Heart left ventricle (tissue), 16 donors: Measurements from ENCODE around the gene GGN. TPM values are rescaled to one million over a fixed set of nuclear protein-coding genes. Genes with fewer than 3 reads are reported as not detected.
A peak's percentile ranks its signal among the peaks of the same experiment; 100 is the strongest.
"Not testable (repeated sequence)": the region's sequence is repeated elsewhere in the genome, so short reads cannot be mapped to it uniquely, and the experiment has no call there.

Experiments
- ATAC-seq, 4 donors: fragments of 200-7000 bp; cut with Tn5 transposase; one replicate each; pipeline ENCODE4 v1.9.1; 2020 to 2022; ENCODE audit warnings: moderate library complexity in 4 of 4, mild to moderate bottlenecking in 3 of 4, moderate number of reproducible peaks in 1 of 4
- DNase-seq, 5 donors: peaks; one replicate each; pipeline ENCODE4 v3.0.0-alpha.2; 2020
- H3K27ac ChIP-seq, 12 donors: fragments of 200-600 bp; sonication (generic) in 4 of 12; one replicate each; pipeline versions ENCODE4 v1.5.0 to v1.8.0; 2016 to 2022; ENCODE audit warnings: mild to moderate bottlenecking in 2 of 12
- H3K27me3 ChIP-seq, 9 donors: fragments of 200-600 bp; sonication (generic) in 2 of 9; one replicate each; pipeline versions ENCODE4 v1.5.1 to v1.8.0; 2016 to 2022; ENCODE audit warnings: mild to moderate bottlenecking in 3 of 9
- H3K36me3 ChIP-seq, 9 donors: fragments of 200-600 bp; sonication (generic) in 2 of 9; one replicate each; pipeline versions ENCODE4 v1.5.0 to v1.8.0; 2018 to 2022; ENCODE audit warnings: mild to moderate bottlenecking in 2 of 9
- H3K4me1 ChIP-seq, 12 donors: fragments of 200-600 bp; sonication (generic) in 4 of 12; one replicate each; pipeline versions ENCODE4 v1.5.0 to v1.8.0; 2016 to 2022; ENCODE audit warnings: mild to moderate bottlenecking in 3 of 12
- H3K4me3 ChIP-seq, 12 donors: fragments of 200-600 bp; sonication (generic) in 4 of 12; one replicate each; pipeline versions ENCODE4 v1.5.0 to v1.8.0; 2017 to 2022; ENCODE audit warnings: mild to moderate bottlenecking in 9 of 12, moderate library complexity in 4 of 12
- H3K9me3 ChIP-seq, 12 donors: fragments of 200-600 bp; sonication (generic) in 4 of 12; one replicate each; pipeline versions ENCODE4 v1.5.0 to v1.8.0; 2016 to 2022; ENCODE audit warnings: mild to moderate bottlenecking in 1 of 12
- POLR2A ChIP-seq, 2 donors: fragments of 450-650 bp; IDR thresholded peaks; one replicate each; pipeline ENCODE4 v1.6.1; 2017; ENCODE audit warnings: antibody characterized with exemption in 2 of 2, mild to moderate bottlenecking in 2 of 2, moderate library complexity in 2 of 2
- WGBS, 4 donors: extraction: QIAGEN DNeasy Blood & Tissue Kit in 2 of 4; methylation state at CpG; one replicate each; pipeline versions ENCODE4 v1.1.5 to v1.1.7; 2013 to 2018; 5-methylcytosine and 5-hydroxymethylcytosine counted together
- intact Hi-C, 10 donors: fragments of 100-400 bp; cut with DNase I; formaldehyde crosslinking; loops; one replicate each; pipeline versions ENCODE4 v1.11.1 to v1.14.2; 2022
- polyA plus RNA-seq, 2 donors: library from polyadenylated mRNA; stranded (reverse); fragments of 200-250 nt; gene quantifications; one replicate each; pipeline ENCODE4 v1.2.3, GENCODE V29; 2013
- total RNA-seq, 9 donors: library from RNA; depleted of rRNA in 2 of 9; stranded (reverse); fragments of >200 nt in 2 of 9; fragmentation: NEBNext Ultra II Directional in 3 of 9; extraction: Animal tissue kit (Norgen Biotek cat#: 25700) in 3 of 9; gene quantifications; one replicate each; pipeline versions ENCODE4 v1.1.0 to v1.2.4, GENCODE V29; 2016 to 2023
- TF ChIP-seq, protein P1 (sequence below), 12 donors: fragments of 200-600 bp; sonication (generic) in 4 of 12; IDR thresholded peaks; one replicate each; pipeline versions ENCODE4 v1.5.0 to v1.8.0; 2018 to 2022; ENCODE audit warnings: antibody characterized with exemption in 12 of 12, mild to moderate bottlenecking in 5 of 12
- donor health status: ischemic (EF 13 %, LVEDD 7.1; RV severe dilation, severe dysfunction).
- donor health status: healthy with polysubstance abuse.
- donor health status: DM: no; HTN: yes; CAD: no.
- donor health status: DM: no; HTN: no; CAD: no.
- donor health status: ischemic (EF 25% LVEDD 6.9; RV normal size, moderate dysfunction).
- donor health status: ischemic (EF 25% LVEDD 5.7; RV mildly dilated, moderate dysfunction).
- donor health status: healthy.
- donor health status: DM: yes; HTN: yes; CAD: no.
- donor health status: ischemic (EF 35%, LVEDD 5.7; RV mildly dilated, moderate dysfunction).
- donor health status: nonischemic (EF 11% LVEDD 7.7; RV severe dilation, severe dysfunction).
- donor health status: DM: yes; HTN: yes; CAD: no.
- donor health status: PGD.
- donor health status: ischemic (EF 29% LVEDD 5.4; RV normal size, mild dysfunction).
- donor health status: nonischemic (EF 23%, LVEDD 6.1; RV moderate dilation, normal function).

Gene GGN
- total and polyA plus RNA-seq, 11 donors: 0.15 to 0.67 (median 0.31) TPM; not detected in 4

DNA sequence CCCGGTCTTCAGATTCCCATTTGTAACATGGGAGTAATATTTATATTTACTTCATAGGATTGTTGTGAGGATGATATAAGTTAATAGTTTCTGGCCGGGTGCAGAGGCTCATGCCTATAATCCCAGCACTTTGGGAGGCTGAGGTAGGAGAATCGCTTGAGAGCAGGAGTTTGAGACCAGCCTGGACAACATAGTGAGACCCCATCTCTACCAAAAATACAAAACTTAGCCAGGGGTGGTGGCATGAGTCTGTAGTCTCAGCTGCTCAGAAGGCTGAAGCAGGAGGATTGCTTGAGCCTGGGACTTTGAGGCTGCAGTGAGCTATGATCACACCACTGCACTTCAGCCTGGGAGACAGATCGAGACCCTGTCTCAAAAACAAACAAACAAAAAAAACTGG lies 41.0 kb downstream of the GGN start:
- DNase-seq: no peak
- TF ChIP-seq, protein P1, sequence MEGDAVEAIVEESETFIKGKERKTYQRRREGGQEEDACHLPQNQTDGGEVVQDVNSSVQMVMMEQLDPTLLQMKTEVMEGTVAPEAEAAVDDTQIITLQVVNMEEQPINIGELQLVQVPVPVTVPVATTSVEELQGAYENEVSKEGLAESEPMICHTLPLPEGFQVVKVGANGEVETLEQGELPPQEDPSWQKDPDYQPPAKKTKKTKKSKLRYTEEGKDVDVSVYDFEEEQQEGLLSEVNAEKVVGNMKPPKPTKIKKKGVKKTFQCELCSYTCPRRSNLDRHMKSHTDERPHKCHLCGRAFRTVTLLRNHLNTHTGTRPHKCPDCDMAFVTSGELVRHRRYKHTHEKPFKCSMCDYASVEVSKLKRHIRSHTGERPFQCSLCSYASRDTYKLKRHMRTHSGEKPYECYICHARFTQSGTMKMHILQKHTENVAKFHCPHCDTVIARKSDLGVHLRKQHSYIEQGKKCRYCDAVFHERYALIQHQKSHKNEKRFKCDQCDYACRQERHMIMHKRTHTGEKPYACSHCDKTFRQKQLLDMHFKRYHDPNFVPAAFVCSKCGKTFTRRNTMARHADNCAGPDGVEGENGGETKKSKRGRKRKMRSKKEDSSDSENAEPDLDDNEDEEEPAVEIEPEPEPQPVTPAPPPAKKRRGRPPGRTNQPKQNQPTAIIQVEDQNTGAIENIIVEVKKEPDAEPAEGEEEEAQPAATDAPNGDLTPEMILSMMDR (IDR thresholded peaks at IDR 0.05): no peak
- TF ChIP-seq POLR2A (IDR thresholded peaks at IDR 0.05): no peak
- no peaks in the 10 kb centered on the region for H3K4me1 ChIP-seq
- H3K4me3 ChIP-seq: no peak overlapping the region
- no peaks in the 10 kb centered on the region for H3K27me3 ChIP-seq
- no peaks in the 10 kb centered on the region for H3K9me3 ChIP-seq
- no peak overlapping the region for H3K27ac ChIP-seq
- ATAC-seq: no peak
- intact Hi-C loops: no loop called here
- WGBS, 4 donors: 82 to 92% (median 90%) methylated on average over 4 of the region's 4 CpGs
- H3K36me3 ChIP-seq: peaks cover 0 to 4% (median 0%) of the 10 kb centered on the region in 9 donors

DNA sequence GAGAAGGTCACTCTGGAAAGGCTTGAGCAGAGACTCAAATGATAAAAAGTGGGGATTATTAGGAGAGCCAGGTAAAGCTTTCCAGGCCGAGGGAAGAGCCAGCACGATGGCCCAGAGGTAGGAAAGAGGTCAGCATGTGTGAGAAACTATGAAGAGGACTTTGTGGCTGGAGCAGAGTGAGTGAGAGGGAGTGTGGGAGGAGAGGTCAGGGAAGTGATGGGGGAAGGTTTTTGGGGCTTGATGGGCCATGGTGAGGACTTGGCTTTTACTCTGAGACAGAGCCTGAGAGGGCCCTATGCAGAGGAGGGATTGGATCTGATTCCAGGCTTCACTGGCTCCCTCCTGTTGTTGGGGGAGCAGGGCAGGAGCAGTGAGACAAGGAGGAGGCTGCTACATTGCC lies 46.9 kb downstream of the GGN start:
- H3K27ac ChIP-seq: no peak overlapping the region
- no peaks in the 10 kb centered on the region for H3K27me3 ChIP-seq
- intact Hi-C loops: no loop called here
- H3K36me3 ChIP-seq: peaks cover 0 to 11% (median 0%) of the 10 kb centered on the region in 9 donors
- H3K4me1 ChIP-seq: peaks cover 0 to 7% (median 6%) of the 10 kb centered on the region in 12 donors
- no peak for TF ChIP-seq POLR2A (IDR thresholded peaks at IDR 0.05)
- TF ChIP-seq, protein P1 (IDR thresholded peaks at IDR 0.05): no peak
- no peak overlapping the region for H3K4me3 ChIP-seq
- WGBS, 4 donors: 90 to 96% (median 92%) methylated on average over 2 of the region's 2 CpGs
- DNase-seq (no peak), ATAC-seq (no peak)
- no peaks in the 10 kb centered on the region for H3K9me3 ChIP-seq

DNA sequence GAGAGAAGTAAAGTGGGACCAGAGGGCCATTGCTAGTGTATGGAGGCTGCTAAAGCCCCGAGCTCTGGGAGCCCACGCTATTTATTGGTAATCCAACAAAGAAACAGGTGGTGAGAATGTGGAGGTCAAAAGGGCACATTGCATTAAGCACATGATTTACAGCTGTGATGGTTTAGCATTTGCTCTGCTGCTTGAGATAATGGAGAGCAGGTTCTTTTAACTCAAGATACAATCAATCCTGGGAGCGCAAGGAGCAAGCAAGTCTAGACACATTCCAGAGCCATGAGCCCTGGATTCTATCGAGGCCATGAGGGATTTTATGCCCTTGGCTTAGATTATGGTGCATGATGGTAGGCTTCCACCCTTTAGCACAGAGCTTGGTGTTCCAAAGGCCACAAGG lies 48.8 kb downstream of the GGN start:
- not testable (repeated sequence) for H3K4me3 ChIP-seq, H3K36me3 ChIP-seq, ATAC-seq, H3K27ac ChIP-seq, DNase-seq, H3K27me3 ChIP-seq, H3K9me3 ChIP-seq
- intact Hi-C loops: loop anchor here in 9 of 10 donors (5.0 to 10.0 kb wide), 7 partner anchors 33 to 434 kb away; partner anchors contain the start of genes SIPA1L3 (in 6 of the 9), WDR87 (in 6 of the 9) and PSMD8 (in 1 of the 9)
- H3K4me1 ChIP-seq: peaks cover 0 to 12% (median 8%) of the 10 kb centered on the region in 12 donors
- WGBS, 4 donors: 72 to 79% (median 77%) methylated on average over 4 of the region's 4 CpGs

DNA sequence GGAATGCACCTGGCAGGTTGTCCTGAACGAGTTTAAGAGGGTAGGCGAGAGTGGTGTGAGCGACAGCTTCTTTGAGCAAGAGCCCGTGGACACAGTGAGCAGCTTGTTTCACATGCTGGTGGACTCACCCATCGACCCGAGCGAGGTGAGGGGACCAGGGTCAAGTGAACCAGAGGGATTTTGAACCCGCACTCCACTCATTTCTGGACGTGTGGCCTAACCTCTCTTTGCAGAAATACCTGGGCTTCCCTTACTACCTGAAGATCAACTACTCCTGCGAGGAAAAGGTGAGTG lies 50.5 kb downstream of the GGN start:
- Histone ChIP-seq H3K27me3 (no peaks in the 10 kb centered on the region), H3K4me3 (peak overlapping the region in 11 of 12 donors; percentile 2 to 94 (median 75)), H3K27ac (peak overlapping the region in 9 of 12 donors; percentile 89 to 98 (median 94)), H3K9me3 (no peaks in the 10 kb centered on the region), H3K4me1 (peaks cover 0 to 12% (median 8%) of the 10 kb centered on the region in 12 donors), H3K36me3 (peaks cover 0 to 9% (median 0%) of the 10 kb centered on the region in 9 donors)
- intact Hi-C loops: loop anchor here (1.0 to 10.0 kb wide), 10 partner anchors 23 to 433 kb away; partner anchors contain the start of genes SIPA1L3 (in 6 of the 10), WDR87 (in 6 of the 10) and PSMD8 (in 4 of the 10)
- ATAC-seq (no peak), DNase-seq (no peak)
- 65 to 78% (median 68%) methylated on average over 10 of the region's 10 CpGs for WGBS, 4 donors
- no peak for TF ChIP-seq POLR2A (IDR thresholded peaks at IDR 0.05)
- TF ChIP-seq, protein P1 (IDR thresholded peaks at IDR 0.05): no peak
